Activated CD4-positive, CD25-positive, alpha-beta regulatory T cell treated with anti-CD3 and anti-CD28 coated beads, Interleukin-2, amount 50 U/mL, for 16 hours (primary cell): ENCODE measurements around the gene KCNJ12.
"Not testable (repeated sequence)": the region's sequence is repeated elsewhere in the genome, so short reads cannot be mapped to it uniquely, and the experiment has no call there.

Experiments used
- DNase-seq: peaks from one replicate; pipeline ENCODE4 v3.0.0-alpha.2; 2020; ENCODE audit warnings: low read depth, low spot score

The KCNJ12 gene

GRCh38 chr17:21447552-21447951, 71.4 kb downstream of the KCNJ12 start:
- DNase-seq: not testable (repeated sequence)

GRCh38 chr17:21449891-21450290, 73.7 kb downstream of the KCNJ12 start:
- not testable (repeated sequence) for DNase-seq

- no peak for DNase-seq
These were observed 75.8 kb downstream of the KCNJ12 start for GRCh38 chr17:21451975-21452374.

GRCh38 chr17:21452377-21453143, 76.4 kb downstream of the KCNJ12 start:
- no peak for DNase-seq

- DNase-seq: no peak
These were observed 77.2 kb downstream of the KCNJ12 start for GRCh38 chr17:21453144-21453898.

- DNase-seq: not testable (repeated sequence)
These were observed 77.8 kb downstream of the KCNJ12 start for GRCh38 chr17:21454006-21454405.

- no peak for DNase-seq
These were observed 78.3 kb downstream of the KCNJ12 start for GRCh38 chr17:21454441-21454840.

- no peak for DNase-seq
These were observed 79.6 kb downstream of the KCNJ12 start for GRCh38 chr17:21455761-21456160.

- DNase-seq: not testable (repeated sequence)
These were observed 80.3 kb downstream of the KCNJ12 start for GRCh38 chr17:21456449-21456848.

- DNase-seq: peak; percentile 74
These were observed 81.2 kb downstream of the KCNJ12 start for GRCh38 chr17:21457051-21458026.

- no peak for DNase-seq
These were observed 81.9 kb downstream of the KCNJ12 start for GRCh38 chr17:21458054-21458453.

GRCh38 chr17:21459536-21459935, 83.4 kb downstream of the KCNJ12 start:
- no peak for DNase-seq

GRCh38 chr17:21460358-21460757, 84.2 kb downstream of the KCNJ12 start:
- DNase-seq: no peak

- DNase-seq: no peak
These were observed 86.1 kb downstream of the KCNJ12 start for GRCh38 chr17:21462237-21462636.

- no peak for DNase-seq
These were observed 87.1 kb downstream of the KCNJ12 start for GRCh38 chr17:21463204-21463661.

GRCh38 chr17:21463779-21464407, 87.7 kb downstream of the KCNJ12 start:
- DNase-seq: no peak

- DNase-seq: no peak
These were observed 88.5 kb downstream of the KCNJ12 start for GRCh38 chr17:21464611-21465021.

- no peak for DNase-seq
These were observed 90.4 kb downstream of the KCNJ12 start for GRCh38 chr17:21466550-21466949.

GRCh38 chr17:21467196-21467595, 91.0 kb downstream of the KCNJ12 start:
- DNase-seq: no peak

- no peak for DNase-seq
These were observed 91.8 kb downstream of the KCNJ12 start for GRCh38 chr17:21467739-21468490.
